ENCODE measurements around the gene MATK. TPM values are rescaled to one million over a fixed set of nuclear protein-coding genes. Genes with fewer than 3 reads are reported as not detected.

The MATK gene
- total and polyA plus RNA-seq, 10 of the 15 experiments (the other 5 are each of a cell fraction or from before 2014, with no cell fraction given): 0.24 to 2.2 (median 1.1) TPM; not detected in 2

DNA sequence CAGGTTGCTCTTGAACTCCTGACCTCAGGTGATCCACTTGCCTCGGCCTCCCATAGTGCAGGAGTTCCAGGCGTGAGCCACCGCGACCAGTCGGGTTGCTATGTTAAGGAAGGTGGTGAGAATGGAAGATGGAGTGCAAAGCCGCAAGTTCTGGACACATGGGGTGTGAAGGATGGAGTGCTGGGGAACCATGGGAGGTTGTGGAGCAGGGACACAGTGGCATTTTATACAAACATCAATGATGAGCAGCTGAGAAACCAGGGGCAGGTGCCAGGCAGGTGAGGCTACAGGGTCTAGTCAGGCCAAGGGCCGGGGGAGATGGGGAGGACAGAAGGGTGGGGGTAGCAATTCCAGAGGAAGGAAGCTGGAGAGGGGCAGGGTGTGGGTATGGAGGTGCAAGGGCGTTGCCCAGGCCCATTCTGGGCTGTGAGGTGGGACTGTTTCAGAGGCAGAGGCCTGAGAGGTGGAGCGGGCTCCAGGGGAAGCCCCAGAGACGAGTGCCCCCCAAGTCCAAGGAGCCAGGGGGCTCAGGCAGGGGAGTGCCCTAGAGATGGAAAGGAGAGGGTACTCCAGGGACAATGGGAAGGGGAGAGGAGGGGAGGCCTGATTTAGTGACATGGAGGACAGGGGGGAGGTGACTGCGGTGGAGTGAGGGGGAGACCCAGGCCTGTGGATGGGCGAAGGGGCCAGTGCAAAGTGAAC lies 12.2 kb downstream of the MATK start (continued):
- TF ChIP-seq ZBED1 (IDR thresholded peaks at IDR 0.05; ENCODE audit: borderline replicate concordance) (no peak), TCF12 (IDR thresholded peaks at IDR 0.05; ENCODE audit: low read depth, low read length) (no peak), FOXK2 (IDR thresholded peaks at IDR 0.05) (no peak), CEBPB (IDR thresholded peaks at IDR 0.05; ENCODE audit: borderline replicate concordance in 1 of 2, low read depth in 2 of 2, low read length in 2 of 2) (no peak)
- TF ChIP-seq, protein P1, sequence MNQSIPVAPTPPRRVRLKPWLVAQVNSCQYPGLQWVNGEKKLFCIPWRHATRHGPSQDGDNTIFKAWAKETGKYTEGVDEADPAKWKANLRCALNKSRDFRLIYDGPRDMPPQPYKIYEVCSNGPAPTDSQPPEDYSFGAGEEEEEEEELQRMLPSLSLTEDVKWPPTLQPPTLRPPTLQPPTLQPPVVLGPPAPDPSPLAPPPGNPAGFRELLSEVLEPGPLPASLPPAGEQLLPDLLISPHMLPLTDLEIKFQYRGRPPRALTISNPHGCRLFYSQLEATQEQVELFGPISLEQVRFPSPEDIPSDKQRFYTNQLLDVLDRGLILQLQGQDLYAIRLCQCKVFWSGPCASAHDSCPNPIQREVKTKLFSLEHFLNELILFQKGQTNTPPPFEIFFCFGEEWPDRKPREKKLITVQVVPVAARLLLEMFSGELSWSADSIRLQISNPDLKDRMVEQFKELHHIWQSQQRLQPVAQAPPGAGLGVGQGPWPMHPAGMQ (IDR thresholded peaks at IDR 0.05; ENCODE audit: borderline replicate concordance): no peak

DNA sequence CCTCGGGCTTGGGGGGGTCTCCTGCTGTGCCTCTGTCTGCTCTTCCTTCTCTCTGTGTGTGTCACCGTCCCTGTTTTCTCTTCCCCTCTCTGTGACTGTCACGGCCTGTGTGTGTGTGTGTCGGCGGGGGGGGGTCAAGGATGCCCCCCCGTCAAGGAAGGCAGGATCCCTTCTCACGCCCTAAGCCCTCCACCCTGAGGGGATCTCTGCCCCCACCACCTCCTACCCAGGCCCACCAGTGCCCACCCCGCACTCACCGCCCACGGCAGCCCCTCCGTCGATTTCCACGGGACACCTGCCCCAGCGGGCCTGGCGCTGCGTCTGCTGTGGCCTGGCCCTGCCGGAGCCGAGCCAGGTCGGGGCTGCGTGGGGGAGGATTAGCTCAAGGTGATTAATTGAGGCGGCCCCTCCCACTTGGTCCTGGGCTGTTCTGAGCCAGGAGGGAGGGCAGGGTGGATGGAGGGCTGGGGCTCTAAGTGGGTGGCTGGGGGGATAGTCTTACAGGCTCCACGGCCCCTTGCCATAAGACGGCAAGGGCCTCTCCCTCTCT lies 14.2 kb downstream of the MATK start, which contains the start of gene RAX2:
RAX2 (minus strand) TSS at position 323 of the 550 bp plus-strand sequence. CDS start 486 bp downstream, outside the sequence.
- Histone ChIP-seq H3K9ac (ENCODE audit: control insufficient read depth, insufficient read depth, low read length) (no peak within 1 kb of the TSS), H3K4me3 (no peak within 1 kb of the TSS), H3K9me3 (replicated peaks; ENCODE audit: control insufficient read depth, insufficient read depth, low read length) (no peaks in the 10 kb centered on the region), H3K36me3 (ENCODE audit: control insufficient read depth in 2 of 2, insufficient read depth in 2 of 2, low read length in 1 of 2) (peaks cover 0 to 13% of the 10 kb centered on the region in 2 experiments; a peak in 2 of 4 replicates), H4K20me1 (ENCODE audit: control insufficient read depth, insufficient read depth) (no peaks in the 10 kb centered on the region), H3K27ac (ENCODE audit: control insufficient read depth, insufficient read depth) (no peak within 1 kb of the TSS), H3K4me2 (ENCODE audit: control insufficient read depth, insufficient read depth) (no peak within 1 kb of the TSS), H3K27me3 (replicated peaks in 1 of 2; ENCODE audit: control insufficient read depth in 2 of 2, insufficient read depth in 2 of 2, low read length in 1 of 2) (no peaks in the 10 kb centered on the region), H3K4me1 (ENCODE audit: control insufficient read depth, insufficient read depth, low read length) (no peaks in the 10 kb centered on the region), H3K79me2 (ENCODE audit: control insufficient read depth, insufficient read depth, low read length) (no peaks in the 10 kb centered on the region), H2AFZ (ENCODE audit: control insufficient read depth, low read depth, low read length) (no peak within 1 kb of the TSS)
- WGBS (ENCODE audit: insufficient coverage, insufficient replicate concordance, low lambda C conversion rate, missing lambda C conversion rate): 54% methylated on average over 23 of the region's 23 CpGs
- TF ChIP-seq SMC3 (IDR thresholded peaks at IDR 0.05; ENCODE audit: borderline replicate concordance, low read length) (no peak), NR2C2 (IDR thresholded peaks at IDR 0.05; ENCODE audit: borderline replicate concordance, control insufficient read depth, insufficient read length, low read depth) (no peak), MYB (IDR thresholded peaks at IDR 0.05; ENCODE audit: borderline replicate concordance, low read depth, low read length) (no peak), ZNF274 (IDR thresholded peaks at IDR 0.05; ENCODE audit: insufficient read depth, insufficient read length) (no peak), EZH2 (IDR thresholded peaks at IDR 0.05; ENCODE audit: borderline replicate concordance, control insufficient read depth, low read depth, low read length) (no peak), SUPT20H (IDR thresholded peaks at IDR 0.05; ENCODE audit: borderline replicate concordance, control insufficient read depth, low read depth, low read length) (no peak), ZNF217 (IDR thresholded peaks at IDR 0.05) (no peak)
- TF ChIP-seq, protein P2, sequence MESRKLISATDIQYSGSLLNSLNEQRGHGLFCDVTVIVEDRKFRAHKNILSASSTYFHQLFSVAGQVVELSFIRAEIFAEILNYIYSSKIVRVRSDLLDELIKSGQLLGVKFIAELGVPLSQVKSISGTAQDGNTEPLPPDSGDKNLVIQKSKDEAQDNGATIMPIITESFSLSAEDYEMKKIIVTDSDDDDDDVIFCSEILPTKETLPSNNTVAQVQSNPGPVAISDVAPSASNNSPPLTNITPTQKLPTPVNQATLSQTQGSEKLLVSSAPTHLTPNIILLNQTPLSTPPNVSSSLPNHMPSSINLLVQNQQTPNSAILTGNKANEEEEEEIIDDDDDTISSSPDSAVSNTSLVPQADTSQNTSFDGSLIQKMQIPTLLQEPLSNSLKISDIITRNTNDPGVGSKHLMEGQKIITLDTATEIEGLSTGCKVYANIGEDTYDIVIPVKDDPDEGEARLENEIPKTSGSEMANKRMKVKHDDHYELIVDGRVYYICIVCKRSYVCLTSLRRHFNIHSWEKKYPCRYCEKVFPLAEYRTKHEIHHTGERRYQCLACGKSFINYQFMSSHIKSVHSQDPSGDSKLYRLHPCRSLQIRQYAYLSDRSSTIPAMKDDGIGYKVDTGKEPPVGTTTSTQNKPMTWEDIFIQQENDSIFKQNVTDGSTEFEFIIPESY (IDR thresholded peaks at IDR 0.05): no peak
- TF ChIP-seq, protein P3, sequence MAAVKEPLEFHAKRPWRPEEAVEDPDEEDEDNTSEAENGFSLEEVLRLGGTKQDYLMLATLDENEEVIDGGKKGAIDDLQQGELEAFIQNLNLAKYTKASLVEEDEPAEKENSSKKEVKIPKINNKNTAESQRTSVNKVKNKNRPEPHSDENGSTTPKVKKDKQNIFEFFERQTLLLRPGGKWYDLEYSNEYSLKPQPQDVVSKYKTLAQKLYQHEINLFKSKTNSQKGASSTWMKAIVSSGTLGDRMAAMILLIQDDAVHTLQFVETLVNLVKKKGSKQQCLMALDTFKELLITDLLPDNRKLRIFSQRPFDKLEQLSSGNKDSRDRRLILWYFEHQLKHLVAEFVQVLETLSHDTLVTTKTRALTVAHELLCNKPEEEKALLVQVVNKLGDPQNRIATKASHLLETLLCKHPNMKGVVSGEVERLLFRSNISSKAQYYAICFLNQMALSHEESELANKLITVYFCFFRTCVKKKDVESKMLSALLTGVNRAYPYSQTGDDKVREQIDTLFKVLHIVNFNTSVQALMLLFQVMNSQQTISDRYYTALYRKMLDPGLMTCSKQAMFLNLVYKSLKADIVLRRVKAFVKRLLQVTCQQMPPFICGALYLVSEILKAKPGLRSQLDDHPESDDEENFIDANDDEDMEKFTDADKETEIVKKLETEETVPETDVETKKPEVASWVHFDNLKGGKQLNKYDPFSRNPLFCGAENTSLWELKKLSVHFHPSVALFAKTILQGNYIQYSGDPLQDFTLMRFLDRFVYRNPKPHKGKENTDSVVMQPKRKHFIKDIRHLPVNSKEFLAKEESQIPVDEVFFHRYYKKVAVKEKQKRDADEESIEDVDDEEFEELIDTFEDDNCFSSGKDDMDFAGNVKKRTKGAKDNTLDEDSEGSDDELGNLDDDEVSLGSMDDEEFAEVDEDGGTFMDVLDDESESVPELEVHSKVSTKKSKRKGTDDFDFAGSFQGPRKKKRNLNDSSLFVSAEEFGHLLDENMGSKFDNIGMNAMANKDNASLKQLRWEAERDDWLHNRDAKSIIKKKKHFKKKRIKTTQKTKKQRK (IDR thresholded peaks at IDR 0.05; ENCODE audit: low read depth, low read length): no peak
- DNase-seq (ENCODE audit: low read depth, low spot score) (no peak), FAIRE-seq (no peak), ATAC-seq (no peak)
- ChIA-PET SMC1A (ENCODE audit: uncharacterized antibody, unreplicated experiment) (no interaction called here), RAD21 (ENCODE audit: unreplicated experiment) (no interaction called here), POLR2A (no interaction called here), CTCF (interaction anchor here (0.6 kb wide), 1 partner anchor 216 kb away, joined by 5 read pairs; no protein-coding TSS in a partner anchor)
- no TSS peak for BruUV-seq (replicated peaks)
- intact Hi-C loops (cut with micrococcal nuclease; ENCODE audit: unreplicated experiment): no loop called here
- in situ Hi-C loops (cut with MboI): no loop called here

All from GM12878 (cell line).